ENCODE data around the gene ENG.

The ENG gene

DNA sequence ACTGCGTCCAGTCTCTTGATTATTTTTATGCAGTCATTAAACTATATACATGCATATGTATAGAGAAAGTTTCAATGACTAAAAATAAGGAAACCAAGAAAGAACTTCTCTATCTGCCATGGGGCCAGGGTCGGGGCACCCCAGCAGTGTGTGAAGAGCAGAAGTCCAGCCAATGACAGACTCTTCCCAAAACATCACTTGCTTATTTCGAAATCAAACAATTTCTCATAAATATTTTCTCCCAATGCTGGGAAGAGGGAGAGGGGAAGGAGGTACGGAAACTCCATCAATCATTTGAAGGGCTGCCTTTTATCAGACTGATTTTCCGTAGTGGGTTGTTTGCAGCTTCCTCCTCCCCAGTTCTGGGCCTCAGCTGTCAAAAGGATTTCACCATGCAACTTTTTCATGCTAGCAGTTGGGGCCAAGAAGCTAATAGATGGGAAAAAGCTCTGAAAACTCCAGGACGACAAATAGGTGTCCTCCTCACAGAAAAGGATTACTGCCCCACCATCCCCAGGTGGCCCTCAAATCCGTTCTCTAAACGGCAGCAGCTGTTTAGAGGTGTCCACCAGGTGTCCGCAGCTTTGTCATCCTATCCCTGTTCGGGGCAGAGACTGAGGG is 52.4 kb downstream of the ENG start:
- TF ChIP-seq, protein P1, sequence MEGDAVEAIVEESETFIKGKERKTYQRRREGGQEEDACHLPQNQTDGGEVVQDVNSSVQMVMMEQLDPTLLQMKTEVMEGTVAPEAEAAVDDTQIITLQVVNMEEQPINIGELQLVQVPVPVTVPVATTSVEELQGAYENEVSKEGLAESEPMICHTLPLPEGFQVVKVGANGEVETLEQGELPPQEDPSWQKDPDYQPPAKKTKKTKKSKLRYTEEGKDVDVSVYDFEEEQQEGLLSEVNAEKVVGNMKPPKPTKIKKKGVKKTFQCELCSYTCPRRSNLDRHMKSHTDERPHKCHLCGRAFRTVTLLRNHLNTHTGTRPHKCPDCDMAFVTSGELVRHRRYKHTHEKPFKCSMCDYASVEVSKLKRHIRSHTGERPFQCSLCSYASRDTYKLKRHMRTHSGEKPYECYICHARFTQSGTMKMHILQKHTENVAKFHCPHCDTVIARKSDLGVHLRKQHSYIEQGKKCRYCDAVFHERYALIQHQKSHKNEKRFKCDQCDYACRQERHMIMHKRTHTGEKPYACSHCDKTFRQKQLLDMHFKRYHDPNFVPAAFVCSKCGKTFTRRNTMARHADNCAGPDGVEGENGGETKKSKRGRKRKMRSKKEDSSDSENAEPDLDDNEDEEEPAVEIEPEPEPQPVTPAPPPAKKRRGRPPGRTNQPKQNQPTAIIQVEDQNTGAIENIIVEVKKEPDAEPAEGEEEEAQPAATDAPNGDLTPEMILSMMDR (IDR thresholded peaks at IDR 0.05) = no peak
- TF ChIP-seq ZFX (IDR thresholded peaks at IDR 0.05; ENCODE audit: borderline replicate concordance) = no peak
- peak overlapping the region; percentile 85 for H3K27ac ChIP-seq

DNA sequence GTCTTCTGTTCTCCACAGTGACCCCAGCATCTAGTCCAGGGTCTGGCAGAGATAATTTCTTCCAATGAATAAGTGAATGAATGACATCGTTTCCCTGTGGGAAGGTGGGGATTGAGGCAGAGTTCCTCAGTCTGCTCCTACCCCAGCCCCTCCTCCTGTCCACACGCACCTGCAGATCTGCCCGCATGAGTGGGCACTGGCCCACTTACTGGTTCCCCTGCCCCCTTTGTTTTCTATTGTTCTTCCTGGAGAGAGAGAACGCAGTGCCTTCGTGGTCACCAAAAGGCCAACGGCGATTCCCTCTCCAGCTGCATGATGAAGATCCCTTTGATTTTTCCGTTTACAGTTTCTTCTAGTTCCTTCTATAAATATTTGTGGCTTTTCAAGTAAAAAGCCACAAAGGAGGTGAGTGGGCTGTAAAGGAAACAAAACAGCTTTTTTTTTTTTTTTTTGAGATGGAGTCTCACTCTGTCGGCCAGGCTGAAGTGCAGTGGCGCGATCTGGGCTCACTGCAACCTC is 57.5 kb downstream of the ENG start:
- no peak for TF ChIP-seq ZFX (IDR thresholded peaks at IDR 0.05; ENCODE audit: borderline replicate concordance)
- TF ChIP-seq, protein P1 (IDR thresholded peaks at IDR 0.05) = no peak
- no peak overlapping the region for H3K27ac ChIP-seq

DNA sequence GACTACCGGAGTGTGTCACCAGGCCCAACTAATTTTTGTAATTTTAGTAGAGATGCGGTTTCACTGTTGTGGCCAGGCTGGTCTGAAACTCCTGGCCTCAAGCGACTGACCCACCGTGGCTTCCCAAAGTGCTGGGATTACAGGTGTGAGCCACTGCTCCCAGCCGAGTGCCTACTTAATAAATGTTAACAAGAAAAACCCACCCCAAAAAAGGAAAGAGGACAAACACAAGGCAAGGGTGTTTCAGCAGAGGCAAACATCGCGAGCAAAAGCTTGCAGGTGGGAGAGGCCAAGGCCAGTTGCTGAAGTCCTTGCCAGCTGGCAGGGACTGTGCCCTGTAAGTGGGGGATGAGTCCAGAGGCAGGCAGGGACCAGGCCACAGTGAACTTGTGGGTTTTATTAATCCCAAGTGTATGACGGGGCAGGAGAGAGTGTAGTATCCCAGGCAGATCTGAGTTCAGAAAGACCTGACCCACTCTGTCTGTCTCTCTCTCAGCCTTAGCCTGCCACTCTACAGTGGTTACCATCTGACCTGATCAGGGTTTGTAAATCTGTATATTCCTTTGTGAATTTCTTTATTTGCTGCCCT is 58.1 kb downstream of the ENG start:
- TF ChIP-seq ZFX (IDR thresholded peaks at IDR 0.05; ENCODE audit: borderline replicate concordance) = no peak
- TF ChIP-seq, protein P1 (IDR thresholded peaks at IDR 0.05) = no peak
- peak overlapping the region; percentile 18; the same call in 1 of the 2 replicates for H3K27ac ChIP-seq

DNA sequence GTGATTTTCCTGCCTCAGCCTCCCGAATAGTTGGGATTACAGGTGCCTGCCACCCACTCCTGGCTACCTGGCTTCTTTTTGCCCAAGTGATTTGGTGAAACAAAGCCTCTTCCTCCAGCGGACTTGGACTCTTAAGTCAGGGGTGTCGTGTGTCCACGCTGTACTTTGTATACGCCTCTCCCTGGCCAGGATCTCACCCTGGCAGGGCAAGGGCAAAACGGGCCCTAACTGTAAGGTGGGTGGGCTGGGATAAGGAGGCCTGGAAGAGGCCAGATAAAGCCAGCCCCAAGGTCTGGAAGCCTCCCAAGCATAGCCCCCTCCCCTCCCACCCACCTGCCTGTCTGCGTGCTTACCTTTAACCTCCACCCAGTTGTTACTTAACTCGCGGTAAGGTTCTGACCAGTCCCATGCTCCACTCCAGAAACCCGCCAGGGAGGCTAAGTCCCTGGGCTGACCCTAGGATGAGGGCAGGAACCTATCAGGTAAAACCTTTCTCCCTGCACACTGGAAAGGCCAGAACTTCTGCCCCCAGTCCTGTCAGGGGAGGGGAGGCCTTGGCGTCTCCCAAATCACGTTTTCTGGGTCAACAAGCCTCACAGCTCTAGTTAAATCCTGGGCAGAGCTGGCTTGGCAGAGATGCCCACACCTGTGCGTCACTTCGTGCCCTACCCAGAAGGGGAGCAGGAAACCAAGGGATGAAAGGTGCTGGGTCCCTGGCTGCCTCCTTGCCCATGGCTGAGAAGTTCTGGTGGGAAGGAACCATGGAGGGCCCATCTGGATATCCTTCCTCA is 60.3 kb downstream of the ENG start:
- TF ChIP-seq, protein P1 (IDR thresholded peaks at IDR 0.05) = no peak
- TF ChIP-seq ZFX (IDR thresholded peaks at IDR 0.05; ENCODE audit: borderline replicate concordance) = no peak
- H3K27ac ChIP-seq = peak overlapping the region; percentile 26

DNA sequence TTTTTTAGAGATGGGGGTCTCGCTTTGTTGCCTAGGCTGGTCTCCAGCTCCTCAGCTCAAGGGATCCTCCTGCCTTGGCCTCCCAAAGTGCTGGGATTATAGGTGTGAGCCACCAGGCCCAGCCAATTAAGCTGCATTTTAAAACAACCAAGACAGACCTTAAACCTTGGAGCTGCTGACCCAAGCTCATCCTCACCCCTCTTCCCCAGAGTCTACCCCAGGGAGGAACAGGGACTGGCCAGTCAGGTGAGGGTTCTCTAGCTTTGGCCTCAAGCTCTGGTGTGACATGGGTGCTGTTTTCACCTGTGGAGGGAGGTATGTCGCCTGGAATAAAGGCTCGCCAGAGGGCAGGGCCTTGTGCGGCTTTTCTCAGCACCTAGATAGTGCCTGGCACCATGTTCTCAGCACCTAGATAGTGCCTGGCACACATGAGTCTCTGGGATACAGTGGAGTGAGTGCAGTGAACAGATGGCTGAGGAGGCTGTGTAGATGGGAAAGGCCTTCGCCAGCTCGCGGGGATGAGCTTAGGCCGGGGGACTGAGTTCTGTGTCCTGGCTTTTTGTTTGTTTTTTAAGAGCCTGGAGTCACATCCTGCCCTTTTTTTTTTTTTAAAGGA is 61.3 kb downstream of the ENG start:
- peak overlapping the region; percentile 26; the same call in 1 of the 2 replicates for H3K27ac ChIP-seq
- no peak for TF ChIP-seq ZFX (IDR thresholded peaks at IDR 0.05; ENCODE audit: borderline replicate concordance)
- TF ChIP-seq, protein P1 (IDR thresholded peaks at IDR 0.05) = no peak

DNA sequence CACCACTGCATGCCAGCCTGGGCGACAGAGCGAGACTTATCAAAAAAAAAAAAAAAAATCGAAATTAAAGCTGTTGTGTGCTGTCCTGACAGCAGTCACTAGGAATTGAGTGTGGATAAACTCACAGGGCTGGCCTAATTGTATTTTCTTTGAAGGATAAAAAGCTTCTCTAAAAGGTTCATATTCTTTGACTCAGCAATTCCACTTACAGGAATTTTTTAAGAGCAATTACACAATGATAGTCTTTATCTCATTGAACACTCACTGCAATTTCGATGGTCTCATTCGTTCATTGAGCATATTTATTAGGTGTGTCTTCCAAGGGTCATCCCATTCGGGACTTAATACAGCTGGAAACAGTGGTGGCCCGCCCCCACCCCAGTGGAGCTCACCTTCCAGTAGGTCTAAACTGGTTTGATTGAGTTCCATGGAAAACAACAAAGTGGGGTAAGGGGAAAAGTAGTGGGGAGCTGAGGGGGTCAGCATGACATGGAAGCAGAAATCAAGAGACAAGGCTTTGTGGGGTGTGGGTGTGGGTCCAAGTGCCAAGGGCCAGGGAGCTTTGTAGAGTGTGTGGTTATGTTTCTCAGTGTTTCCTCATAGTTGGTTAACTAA is 61.9 kb downstream of the ENG start:
- TF ChIP-seq, protein P1 (IDR thresholded peaks at IDR 0.05) = no peak
- TF ChIP-seq ZFX (IDR thresholded peaks at IDR 0.05; ENCODE audit: borderline replicate concordance) = no peak
- H3K27ac ChIP-seq = no peak overlapping the region
